Transverse colon (tissue), 4 donors: ENCODE measurements around the gene MAZ. TPM values are rescaled to one million over a fixed set of nuclear protein-coding genes. Genes with fewer than 3 reads are reported as not detected.

ENCODE experiments used
- DNase-seq: peaks from one replicate; pipeline ENCODE4 v3.0.0-alpha.2; 2019
- H3K27ac ChIP-seq, 4 donors: fragments of 200-600 bp; sonication (generic); 2 replicates each; pipeline ENCODE4 v1.5.1; 2016 to 2018; ENCODE audit warnings: inconsistent platforms in 4 of 4
- H3K27me3 ChIP-seq: fragments of 200-600 bp; sonication (generic); 2 replicates; pipeline ENCODE4 v1.5.1; 2017; ENCODE audit warnings: inconsistent platforms
- H3K36me3 ChIP-seq, 4 donors: fragments of 200-600 bp; sonication (generic); 2 replicates each; pipeline ENCODE4 v1.5.1; 2017 to 2019; ENCODE audit warnings: inconsistent platforms in 4 of 4
- H3K4me1 ChIP-seq, 4 donors: fragments of 200-600 bp; sonication (generic); 2 replicates each; pipeline ENCODE4 v1.5.1; 2017 to 2020; ENCODE audit warnings: inconsistent platforms in 4 of 4
- H3K4me3 ChIP-seq, 4 donors: fragments of 200-600 bp; sonication (generic); 1 replicate in 1 of 4; 2 replicates in 3 of 4; pipeline versions ENCODE4 v1.5.1 to v1.6.1; 2017 to 2019; ENCODE audit warnings: inconsistent platforms in 4 of 4
- H3K9me3 ChIP-seq, 2 donors: fragments of 200-600 bp; sonication (generic); 2 replicates each; pipeline ENCODE4 v1.5.1; 2017 to 2019; ENCODE audit warnings: inconsistent platforms in 2 of 2
- EP300 ChIP-seq: sonication (generic); formaldehyde crosslinking; IDR thresholded peaks from one replicate; pipeline ENCODE4 v1.6.1; 2017; ENCODE audit warnings: antibody characterized with exemption, low read depth
- POLR2A ChIP-seq: fragments of 450-650 bp; IDR thresholded peaks from one replicate; pipeline ENCODE4 v1.6.1; 2016; ENCODE audit warnings: antibody characterized with exemption, mild to moderate bottlenecking, moderate library complexity
- POLR2AphosphoS5 ChIP-seq, 3 donors: sonication (generic); formaldehyde crosslinking; IDR thresholded peaks; one replicate each; pipeline ENCODE4 v1.6.1; 2016; ENCODE audit warnings: antibody characterized with exemption in 3 of 3
- WGBS, 2 donors: methylation state at CpG; one replicate each; pipeline ENCODE4 v1.1.5; 2018; ENCODE audit warnings: low coverage in 1 of 2; 5-methylcytosine and 5-hydroxymethylcytosine counted together
- in situ Hi-C, 4 donors: fragments of 200-750 bp; cut with MboI; loops; one replicate each; pipeline versions ENCODE4 v1.15.0 to v1.15.1; 2017; ENCODE audit warnings: low sequenced_read_pairs in 3 of 4, low pct_ligation_motif_present in 1 of 4, low pct_unique_long_range_greater_than_20kb in 1 of 4
- intact Hi-C: fragments of 100-400 bp; cut with DNase I; formaldehyde crosslinking; loops from one replicate; pipeline ENCODE4 v1.15.1; 2023; ENCODE audit warnings: low total_unique reads
- total RNA-seq, 4 donors: library from RNA; depleted of rRNA; stranded (reverse); fragments of >200 nt; gene quantifications; one replicate each; pipeline ENCODE4 v1.1.0, GENCODE V29; 2016
- TF ChIP-seq, protein P1 (sequence below), 5 experiments: fragments of 200-600 bp in 3 of 5; fragments of 450-650 bp in 2 of 5; sonication (generic) in 3 of 5; IDR thresholded peaks; 1 replicate in 2 of 5; 2 replicates in 3 of 5; pipeline ENCODE4 v1.5.1; 2016 to 2017; ENCODE audit warnings: antibody characterized with exemption in 5 of 5, inconsistent platforms in 3 of 5, mild to moderate bottlenecking in 2 of 5, moderate library complexity in 1 of 5

Gene MAZ
- total RNA-seq, 4 donors from 2014 or later, result 170 to 292 (median 233) TPM

DNA sequence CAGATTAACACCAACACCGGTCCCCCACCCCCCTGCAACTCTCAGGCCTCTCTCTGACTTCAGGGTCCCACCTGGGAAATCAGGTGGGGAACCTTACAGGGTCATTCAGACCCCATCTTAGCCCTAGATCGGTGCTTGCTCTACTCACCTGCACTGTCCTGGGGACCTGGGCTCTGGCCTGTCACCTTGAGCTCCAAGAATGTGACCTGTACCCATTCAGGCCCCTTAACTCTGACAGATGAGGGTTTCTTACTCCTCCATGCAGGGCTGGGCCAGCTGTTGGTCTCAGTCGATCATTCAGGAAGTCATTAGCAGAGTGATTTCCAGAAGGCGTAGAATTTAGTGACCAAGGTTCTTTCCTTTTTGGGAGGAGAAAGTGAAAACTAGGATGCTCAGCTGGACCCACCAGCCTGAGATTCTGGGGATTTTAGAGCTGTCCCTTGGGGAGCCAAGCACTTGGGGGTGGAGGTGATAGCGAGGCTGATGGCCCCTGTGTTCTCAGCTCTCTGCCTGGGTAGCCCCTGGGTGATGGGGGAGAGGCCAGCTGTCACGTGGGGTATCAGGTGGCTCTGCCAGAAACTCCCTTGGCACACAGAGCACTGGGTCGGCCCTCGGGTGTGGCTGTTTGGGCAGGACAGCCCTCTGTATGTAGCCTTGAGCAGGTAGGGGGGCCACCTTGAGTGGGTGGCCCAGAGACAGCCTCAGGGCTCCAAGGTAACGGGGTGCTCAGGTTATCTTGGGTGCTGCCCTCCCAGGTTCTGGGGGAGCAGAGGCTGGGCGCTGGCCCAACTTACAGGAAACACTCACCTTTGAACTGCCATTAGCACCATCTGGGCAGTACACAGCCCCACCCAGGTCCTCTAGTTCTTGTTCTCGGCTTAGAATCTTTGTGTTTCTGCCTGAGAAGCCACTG, 14.7 kb downstream of the MAZ start:
- intact Hi-C loops, result no loop called here
- Histone ChIP-seq H3K4me1 (peaks cover 54 to 90% (median 83%) of the 10 kb centered on the region in 4 donors), H3K36me3 (peaks cover 0 to 13% (median 0%) of the 10 kb centered on the region in 4 donors), H3K4me3 (peak overlapping the region; percentile 46 to 85 (median 72)), H3K27me3 (no peaks in the 10 kb centered on the region), H3K27ac (peak overlapping the region; percentile 93 to 97 (median 96)), H3K9me3 (no peaks in the 10 kb centered on the region)
- peak; percentile 91 for DNase-seq
- peak; percentile 6 for TF ChIP-seq EP300
- peak; percentile 80 to 92 (median 88) for TF ChIP-seq POLR2AphosphoS5 (IDR thresholded peaks at IDR 0.05)
- TF ChIP-seq, protein P1, sequence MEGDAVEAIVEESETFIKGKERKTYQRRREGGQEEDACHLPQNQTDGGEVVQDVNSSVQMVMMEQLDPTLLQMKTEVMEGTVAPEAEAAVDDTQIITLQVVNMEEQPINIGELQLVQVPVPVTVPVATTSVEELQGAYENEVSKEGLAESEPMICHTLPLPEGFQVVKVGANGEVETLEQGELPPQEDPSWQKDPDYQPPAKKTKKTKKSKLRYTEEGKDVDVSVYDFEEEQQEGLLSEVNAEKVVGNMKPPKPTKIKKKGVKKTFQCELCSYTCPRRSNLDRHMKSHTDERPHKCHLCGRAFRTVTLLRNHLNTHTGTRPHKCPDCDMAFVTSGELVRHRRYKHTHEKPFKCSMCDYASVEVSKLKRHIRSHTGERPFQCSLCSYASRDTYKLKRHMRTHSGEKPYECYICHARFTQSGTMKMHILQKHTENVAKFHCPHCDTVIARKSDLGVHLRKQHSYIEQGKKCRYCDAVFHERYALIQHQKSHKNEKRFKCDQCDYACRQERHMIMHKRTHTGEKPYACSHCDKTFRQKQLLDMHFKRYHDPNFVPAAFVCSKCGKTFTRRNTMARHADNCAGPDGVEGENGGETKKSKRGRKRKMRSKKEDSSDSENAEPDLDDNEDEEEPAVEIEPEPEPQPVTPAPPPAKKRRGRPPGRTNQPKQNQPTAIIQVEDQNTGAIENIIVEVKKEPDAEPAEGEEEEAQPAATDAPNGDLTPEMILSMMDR (IDR thresholded peaks at IDR 0.05), result no peak
- TF ChIP-seq POLR2A, result peak; percentile 88
- 17% methylated on average over 11 of the region's 11 CpGs; no CpG with 5 or more reads in 1 of the 2 donors for WGBS, 2 donors
- in situ Hi-C loops, result no loop called here

DNA sequence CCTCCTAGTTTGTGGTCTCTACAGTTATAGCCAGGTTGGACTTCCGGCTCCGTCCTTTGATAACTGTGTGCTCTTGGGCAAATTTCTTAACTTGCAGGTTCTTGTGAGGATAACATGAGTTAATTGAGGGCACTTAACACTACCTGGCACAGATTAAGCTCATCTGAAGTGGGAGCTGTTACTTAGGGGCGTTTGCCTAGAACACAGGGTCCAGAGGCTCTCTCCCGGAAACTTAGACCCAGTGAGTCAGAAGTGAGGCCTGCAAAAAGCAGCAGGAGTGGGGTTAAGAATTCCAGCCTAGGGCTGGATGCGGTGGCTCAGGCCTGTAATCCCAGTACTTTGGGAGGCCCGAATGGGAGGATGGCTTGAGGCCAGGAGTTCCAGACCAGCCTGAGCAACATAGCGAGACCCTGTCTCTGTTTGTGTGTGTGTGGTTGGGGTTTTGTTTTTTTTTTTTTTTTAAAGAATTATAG, 15.3 kb downstream of the MAZ start:
- in situ Hi-C loops, result no loop called here
- intact Hi-C loops, result no loop called here
- Histone ChIP-seq H3K4me1 (peaks cover 57 to 91% (median 90%) of the 10 kb centered on the region in 4 donors), H3K27ac (peak overlapping the region; percentile 93 to 97 (median 96)), H3K36me3 (peaks cover 0 to 13% (median 0%) of the 10 kb centered on the region in 4 donors), H3K9me3 (no peaks in the 10 kb centered on the region), H3K4me3 (peak overlapping the region; percentile 46 to 85 (median 72)), H3K27me3 (no peaks in the 10 kb centered on the region)
- peak; percentile 73 for DNase-seq
- TF ChIP-seq EP300, result no peak
- peak; percentile 46 for TF ChIP-seq POLR2A
- peak in 2 of 3 donors; percentile 61 to 79 for TF ChIP-seq POLR2AphosphoS5 (IDR thresholded peaks at IDR 0.05)
- TF ChIP-seq, protein P1 (IDR thresholded peaks at IDR 0.05), result no peak
- WGBS, 2 donors, result 20 to 25% methylated on average over 2 to 7 of the region's 7 CpGs

DNA sequence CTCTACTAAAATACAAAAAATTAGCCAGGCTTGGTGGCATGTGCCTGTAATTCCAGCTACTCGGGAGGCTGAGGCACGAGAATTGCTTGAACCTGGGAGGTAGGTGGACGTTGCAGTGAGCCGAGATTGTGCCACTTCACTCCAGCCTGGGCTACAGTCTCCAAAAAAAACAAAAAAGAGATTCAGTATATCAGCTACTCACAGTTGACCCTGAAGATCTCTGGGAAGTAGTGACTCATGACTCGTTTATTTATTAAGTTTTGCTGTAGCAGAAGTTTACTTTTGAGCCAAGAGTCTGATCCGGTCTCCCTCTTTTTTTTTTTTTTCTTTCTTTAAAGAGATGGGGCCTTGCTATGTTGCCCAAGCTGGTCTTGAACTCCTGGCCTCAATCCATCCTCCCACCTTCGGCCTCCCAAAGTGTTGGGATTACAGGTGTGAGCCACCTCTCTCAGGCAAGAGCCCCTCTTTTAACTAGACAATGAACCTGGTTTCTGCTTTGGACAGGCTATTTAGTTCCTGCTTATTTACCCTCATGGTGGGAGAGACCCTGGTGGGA, 18.3 kb downstream of the MAZ start:
- no peak for TF ChIP-seq POLR2A
- TF ChIP-seq EP300, result no peak
- TF ChIP-seq, protein P1 (IDR thresholded peaks at IDR 0.05), result no peak
- TF ChIP-seq POLR2AphosphoS5 (IDR thresholded peaks at IDR 0.05), result no peak
- Histone ChIP-seq H3K27me3 (no peaks in the 10 kb centered on the region), H3K36me3 (no peaks in the 10 kb centered on the region), H3K4me1 (peaks cover 58 to 91% (median 89%) of the 10 kb centered on the region in 4 donors), H3K4me3 (peak overlapping the region in 1 of 4 donors; percentile 7), H3K27ac (peak overlapping the region; percentile 93 to 97 (median 96)), H3K9me3 (no peaks in the 10 kb centered on the region)
- in situ Hi-C loops (no loop called here), intact Hi-C loops (no loop called here)
- 13 to 30% methylated on average over 3 to 7 of the region's 7 CpGs for WGBS, 2 donors
- no peak for DNase-seq
